ENCODE data around the gene UROC1. TPM values are rescaled to one million over a fixed set of nuclear protein-coding genes. Genes with fewer than 3 reads are reported as not detected.

The UROC1 gene
- total RNA-seq, 2 experiments from 2014 or later: not detected

DNA sequence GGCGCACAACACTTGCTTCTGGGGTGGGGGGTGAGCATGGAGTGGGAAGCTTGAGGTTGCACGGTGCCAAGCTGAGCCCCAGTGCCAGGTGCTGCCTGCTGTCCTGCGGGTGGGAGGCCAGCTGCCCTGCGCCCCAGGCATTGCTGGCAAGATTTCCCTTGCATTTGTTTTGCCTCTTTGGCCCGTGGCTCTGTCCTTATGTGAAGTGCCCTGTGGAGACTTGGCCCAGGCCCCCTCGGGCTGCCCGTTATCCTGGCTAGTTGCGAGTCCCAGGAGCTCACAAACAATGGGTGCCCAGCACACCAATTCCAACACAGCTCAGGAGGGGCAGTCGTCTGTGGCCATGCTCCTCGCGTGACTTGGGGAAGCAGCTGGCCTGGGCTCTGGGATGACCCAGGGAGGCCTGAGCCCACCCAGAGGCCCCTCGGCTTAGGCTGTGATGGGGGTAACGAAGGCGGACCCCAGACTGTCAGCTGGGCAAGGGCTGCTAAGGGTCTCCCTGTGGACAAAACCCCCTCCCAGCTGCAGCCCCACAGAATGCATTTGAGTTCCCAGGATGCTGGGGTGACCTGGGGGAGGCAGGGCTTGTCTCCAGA is 35.2 kb upstream of the UROC1 start:
- no peaks in the 10 kb centered on the region for H3K27me3 Mint-ChIP-seq
- CTCF ChIA-PET: no interaction called here
- H3K36me3 Mint-ChIP-seq (ENCODE audit: low read depth): no peaks in the 10 kb centered on the region
- intact Hi-C loops (cut with DNase I, micrococcal nuclease): no loop called here
- no peak overlapping the region for H3K4me3 Mint-ChIP-seq
- POLR2A ChIA-PET: no interaction called here
- no peak overlapping the region for H3K4me3 ChIP-seq (ENCODE audit: low read length)
- no peaks in the 10 kb centered on the region for H3K4me1 Mint-ChIP-seq (ENCODE audit: low read depth)
- H3K36me3 ChIP-seq (ENCODE audit: insufficient read depth, low read length): no peaks in the 10 kb centered on the region
- peak in 1 of 14 experiments; percentile 23 for DNase-seq
- no peak overlapping the region for H3K27ac ChIP-seq (ENCODE audit: low read depth in 1 of 2, low read length in 2 of 2)
- H3K9me3 ChIP-seq (ENCODE audit: control insufficient read depth in 1 of 2, insufficient read depth in 1 of 2, low read length in 2 of 2): peaks cover 0 to 6% of the 10 kb centered on the region in 2 experiments
- no peaks in the 10 kb centered on the region for H3K4me1 ChIP-seq (ENCODE audit: insufficient read depth, low read length)
- ATAC-seq (ENCODE audit: poor library complexity): no peak
- no peaks in the 10 kb centered on the region for H3K27me3 ChIP-seq (ENCODE audit: control insufficient read depth in 1 of 2, insufficient read depth in 2 of 2, low read length in 2 of 2)
- no peak for TF ChIP-seq CTCF (IDR thresholded peaks at IDR 0.05)
- no peaks in the 10 kb centered on the region for H3K9me3 Mint-ChIP-seq
- H3K27ac Mint-ChIP-seq: no peak overlapping the region

DNA sequence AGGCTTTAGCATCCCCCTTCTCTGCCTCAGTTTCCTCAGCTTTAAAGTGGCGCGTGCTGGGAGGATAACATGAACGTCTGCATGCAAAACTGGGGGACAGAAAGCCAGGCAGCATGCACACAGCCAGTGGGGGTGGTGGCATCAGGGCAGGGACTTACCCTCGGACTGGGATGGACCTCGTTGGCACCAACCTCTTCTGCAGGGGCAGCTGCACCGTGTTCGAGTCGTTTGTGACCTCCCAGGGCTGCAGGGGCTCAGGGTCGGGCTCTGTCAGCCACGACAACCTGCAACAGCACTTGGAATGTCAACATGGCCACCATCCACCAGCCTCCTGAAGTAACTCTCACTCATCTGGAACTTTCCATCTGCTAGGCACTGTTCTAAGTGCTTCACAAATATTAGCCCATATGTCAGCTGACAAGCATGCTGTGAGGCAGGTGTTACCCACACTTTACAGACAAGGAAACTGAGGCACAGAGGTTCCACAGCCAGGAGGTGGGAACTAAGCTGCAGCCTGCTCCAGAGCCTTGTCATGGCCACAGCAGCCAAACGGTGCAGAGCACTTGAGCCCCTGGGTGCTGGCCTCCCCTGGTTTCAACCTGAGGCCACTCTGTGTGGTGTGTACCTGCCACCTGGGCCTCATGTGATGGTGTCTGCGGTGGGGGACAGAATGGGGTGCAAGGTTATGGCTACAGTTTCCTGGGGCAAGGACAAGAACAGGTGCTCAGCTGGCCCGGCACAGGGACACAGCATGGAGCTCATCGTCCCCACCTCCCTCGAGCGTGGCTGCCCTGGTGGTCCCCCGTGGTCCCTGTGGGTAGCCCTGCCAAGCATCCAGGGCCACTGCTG is 34.5 kb upstream of the UROC1 start:
- ATAC-seq (ENCODE audit: poor library complexity): no peak
- H3K27ac Mint-ChIP-seq: no peak overlapping the region
- H3K27ac ChIP-seq (ENCODE audit: low read depth in 1 of 2, low read length in 2 of 2): no peak overlapping the region
- intact Hi-C loops (cut with DNase I, micrococcal nuclease): no loop called here
- no peak overlapping the region for H3K4me3 ChIP-seq (ENCODE audit: low read length)
- H3K36me3 Mint-ChIP-seq (ENCODE audit: low read depth): no peaks in the 10 kb centered on the region
- no peaks in the 10 kb centered on the region for H3K9me3 Mint-ChIP-seq
- DNase-seq: peak in 1 of 14 experiments; percentile 25
- H3K27me3 Mint-ChIP-seq: no peaks in the 10 kb centered on the region
- H3K4me3 Mint-ChIP-seq: no peak overlapping the region
- no peaks in the 10 kb centered on the region for H3K36me3 ChIP-seq (ENCODE audit: insufficient read depth, low read length)
- H3K4me1 Mint-ChIP-seq (ENCODE audit: low read depth): no peaks in the 10 kb centered on the region
- no peaks in the 10 kb centered on the region for H3K27me3 ChIP-seq (ENCODE audit: control insufficient read depth in 1 of 2, insufficient read depth in 2 of 2, low read length in 2 of 2)
- no peaks in the 10 kb centered on the region for H3K9me3 ChIP-seq (ENCODE audit: control insufficient read depth in 1 of 2, insufficient read depth in 1 of 2, low read length in 2 of 2)
- ChIA-PET POLR2A (no interaction called here), CTCF (no interaction called here)
- no peak for TF ChIP-seq CTCF (IDR thresholded peaks at IDR 0.05)
- no peaks in the 10 kb centered on the region for H3K4me1 ChIP-seq (ENCODE audit: insufficient read depth, low read length)

DNA sequence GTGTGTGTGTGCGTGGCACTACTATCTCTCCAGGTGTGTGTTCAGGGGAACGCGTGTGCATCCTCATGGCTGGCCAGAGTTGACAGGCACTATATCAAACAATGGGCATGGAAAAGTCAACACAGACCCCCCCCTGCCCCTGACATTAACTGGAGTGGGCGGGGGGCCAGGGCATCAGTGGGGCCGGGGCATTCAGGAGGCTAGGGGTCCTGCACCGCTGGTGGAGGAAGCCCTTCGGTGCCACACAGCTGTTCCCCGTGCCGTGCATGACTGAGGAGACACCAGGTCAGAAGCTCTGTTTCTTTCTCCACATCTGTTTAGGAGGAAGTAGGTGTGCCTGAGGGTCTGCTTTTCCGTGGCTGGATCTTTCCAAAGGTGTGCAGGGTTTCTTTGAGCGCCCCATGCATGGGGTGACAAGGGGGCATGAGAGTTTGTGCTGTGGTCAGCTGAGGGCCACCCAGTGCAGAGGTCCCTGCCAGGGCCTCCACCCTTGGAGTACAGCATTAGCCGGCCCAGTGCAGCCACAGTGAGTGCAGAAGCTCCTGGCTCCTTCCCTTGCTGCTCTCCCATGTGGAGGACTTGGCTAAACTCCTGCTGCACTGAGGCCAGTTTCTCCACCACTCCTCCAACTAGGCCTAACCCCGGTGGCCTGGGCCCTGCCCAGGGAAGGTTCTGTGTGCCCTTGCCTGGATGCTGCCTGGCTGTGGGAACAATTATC is 33.7 kb upstream of the UROC1 start:
- Histone ChIP-seq H3K4me1 (ENCODE audit: insufficient read depth, low read length) (no peaks in the 10 kb centered on the region), H3K9me3 (ENCODE audit: control insufficient read depth in 1 of 2, insufficient read depth in 1 of 2, low read length in 2 of 2) (no peaks in the 10 kb centered on the region), H3K27ac (ENCODE audit: low read depth in 1 of 2, low read length in 2 of 2) (no peak overlapping the region), H3K36me3 (ENCODE audit: insufficient read depth, low read length) (no peaks in the 10 kb centered on the region), H3K4me3 (ENCODE audit: low read length) (no peak overlapping the region), H3K27me3 (ENCODE audit: control insufficient read depth in 1 of 2, insufficient read depth in 2 of 2, low read length in 2 of 2) (no peaks in the 10 kb centered on the region)
- ChIA-PET POLR2A (no interaction called here), CTCF (no interaction called here)
- Mint-ChIP-seq H3K4me3 (no peak overlapping the region), H3K9me3 (no peaks in the 10 kb centered on the region), H3K27me3 (no peaks in the 10 kb centered on the region), H3K27ac (no peak overlapping the region), H3K36me3 (ENCODE audit: low read depth) (no peaks in the 10 kb centered on the region), H3K4me1 (ENCODE audit: low read depth) (no peaks in the 10 kb centered on the region)
- intact Hi-C loops (cut with DNase I, micrococcal nuclease): no loop called here
- ATAC-seq (ENCODE audit: poor library complexity) (no peak), DNase-seq (peak in 1 of 14 experiments; percentile 25)
- no peak for TF ChIP-seq CTCF (IDR thresholded peaks at IDR 0.05)

Measured in CD4-positive, alpha-beta T cell (primary cell).